GM13977 (cell line): ENCODE measurements around the gene LRMDA.

Experiments
- DNase-seq: peaks from one replicate; pipeline ENCODE4 v3.0.0; 2012; ENCODE audit warnings: low spot score
- in situ Hi-C: fragments of 300-500 bp; cut with MboI; formaldehyde crosslinking; loops from one replicate; pipeline ENCODE4 v1.12.0; 2022; ENCODE audit warnings: low sequenced_read_pairs, low pct_unique_long_range_greater_than_20kb, mixed read lengths, inconsistent platforms; ENCODE audit not compliant: unreplicated experiment
- TF ChIP-seq, protein P1 (sequence below): IDR thresholded peaks from 2 replicates; pipeline ENCODE4 v1.5.1; 2012; ENCODE audit warnings: mild to moderate bottlenecking, control low read depth; ENCODE audit not compliant: insufficient read depth; ENCODE audit errors: extremely low read depth, missing control alignments

The LRMDA gene

DNA sequence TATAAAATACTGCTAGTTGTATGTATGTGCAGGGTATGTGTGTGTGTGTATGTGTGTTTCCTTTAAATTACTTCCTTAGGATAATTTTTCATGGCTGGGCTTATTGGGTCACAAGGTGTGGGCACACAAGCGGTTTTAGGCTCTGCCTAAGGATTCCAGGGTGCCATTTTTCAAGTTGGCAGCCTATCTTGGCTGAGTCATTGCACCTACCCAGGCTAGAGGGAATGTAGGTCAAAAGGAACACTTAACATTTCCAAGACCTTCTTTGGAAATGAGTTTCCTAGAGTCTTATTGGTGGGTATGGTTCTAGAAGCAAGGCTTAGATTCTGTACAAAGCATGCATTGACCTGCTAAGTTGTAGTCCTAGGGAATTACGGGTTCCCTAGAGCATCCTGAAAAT is 642.1 kb downstream of the LRMDA start:
- no peak for DNase-seq
- in situ Hi-C loops = no loop called here
- TF ChIP-seq, protein P1, sequence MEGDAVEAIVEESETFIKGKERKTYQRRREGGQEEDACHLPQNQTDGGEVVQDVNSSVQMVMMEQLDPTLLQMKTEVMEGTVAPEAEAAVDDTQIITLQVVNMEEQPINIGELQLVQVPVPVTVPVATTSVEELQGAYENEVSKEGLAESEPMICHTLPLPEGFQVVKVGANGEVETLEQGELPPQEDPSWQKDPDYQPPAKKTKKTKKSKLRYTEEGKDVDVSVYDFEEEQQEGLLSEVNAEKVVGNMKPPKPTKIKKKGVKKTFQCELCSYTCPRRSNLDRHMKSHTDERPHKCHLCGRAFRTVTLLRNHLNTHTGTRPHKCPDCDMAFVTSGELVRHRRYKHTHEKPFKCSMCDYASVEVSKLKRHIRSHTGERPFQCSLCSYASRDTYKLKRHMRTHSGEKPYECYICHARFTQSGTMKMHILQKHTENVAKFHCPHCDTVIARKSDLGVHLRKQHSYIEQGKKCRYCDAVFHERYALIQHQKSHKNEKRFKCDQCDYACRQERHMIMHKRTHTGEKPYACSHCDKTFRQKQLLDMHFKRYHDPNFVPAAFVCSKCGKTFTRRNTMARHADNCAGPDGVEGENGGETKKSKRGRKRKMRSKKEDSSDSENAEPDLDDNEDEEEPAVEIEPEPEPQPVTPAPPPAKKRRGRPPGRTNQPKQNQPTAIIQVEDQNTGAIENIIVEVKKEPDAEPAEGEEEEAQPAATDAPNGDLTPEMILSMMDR = no peak

DNA sequence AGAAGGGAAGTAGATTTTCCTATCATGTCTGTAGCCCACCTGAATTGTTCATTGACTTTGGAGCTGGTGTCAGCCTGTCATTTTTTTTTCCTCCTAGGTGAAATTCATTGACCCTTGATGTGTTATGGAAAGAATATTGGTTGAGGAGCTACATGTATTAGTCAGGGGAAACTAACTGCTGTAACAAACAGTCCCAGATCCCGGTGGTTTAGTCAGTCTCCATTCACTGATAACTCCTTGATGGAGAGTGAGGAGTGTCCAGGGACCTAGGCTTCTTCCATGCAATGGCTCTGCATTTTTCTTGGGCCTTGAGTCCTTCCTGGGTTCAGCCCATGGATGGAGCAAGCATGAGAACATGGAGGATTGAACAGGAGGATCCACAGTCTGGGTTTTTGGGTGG is 643.2 kb downstream of the LRMDA start:
- in situ Hi-C loops = no loop called here
- DNase-seq = no peak

DNA sequence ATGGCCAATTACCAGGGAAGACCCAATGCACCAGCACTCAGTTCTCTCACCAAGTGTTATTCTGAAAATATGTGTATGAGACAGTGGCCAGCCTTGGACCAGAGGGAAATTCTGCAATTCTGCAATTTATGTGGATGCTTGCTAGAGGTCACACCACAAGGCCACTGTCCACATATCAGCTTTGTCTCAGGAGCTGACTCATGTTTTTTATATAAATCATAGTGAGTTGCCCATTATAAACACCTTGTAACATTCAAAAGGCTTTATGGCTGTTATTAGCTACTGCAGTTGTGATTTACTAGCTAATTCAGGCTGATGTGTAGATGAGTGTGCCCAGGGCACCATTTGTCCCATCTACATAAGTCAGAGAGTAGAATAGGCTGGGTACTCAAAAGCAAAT is 649.0 kb downstream of the LRMDA start:
- no peak for DNase-seq
- in situ Hi-C loops = no loop called here
- TF ChIP-seq, protein P1 = no peak

More for the DNA sequence above, 643.2 kb downstream of the LRMDA start:
- TF ChIP-seq, protein P1 = no peak

DNA sequence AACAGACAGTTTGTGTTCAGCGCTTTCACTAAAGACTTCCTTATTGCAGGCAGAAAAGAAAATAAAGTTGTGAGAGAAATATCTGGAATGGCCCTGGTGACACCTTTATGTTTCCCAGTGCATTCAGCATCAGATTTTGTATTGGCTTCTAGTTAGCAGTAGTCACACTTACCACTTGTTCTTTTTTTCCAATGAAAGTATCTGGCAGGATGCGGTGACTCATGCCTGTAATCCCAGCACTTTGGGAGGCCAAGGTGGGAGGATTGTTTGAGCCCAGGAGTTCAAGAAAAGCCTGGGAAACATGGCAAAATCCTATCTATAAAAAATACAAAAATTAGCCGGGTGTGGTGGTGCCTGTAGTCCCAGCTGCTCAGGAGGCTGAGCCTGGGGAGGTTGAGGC is 649.6 kb downstream of the LRMDA start:
- DNase-seq = no peak
- TF ChIP-seq, protein P1 = no peak
- in situ Hi-C loops = no loop called here

DNA sequence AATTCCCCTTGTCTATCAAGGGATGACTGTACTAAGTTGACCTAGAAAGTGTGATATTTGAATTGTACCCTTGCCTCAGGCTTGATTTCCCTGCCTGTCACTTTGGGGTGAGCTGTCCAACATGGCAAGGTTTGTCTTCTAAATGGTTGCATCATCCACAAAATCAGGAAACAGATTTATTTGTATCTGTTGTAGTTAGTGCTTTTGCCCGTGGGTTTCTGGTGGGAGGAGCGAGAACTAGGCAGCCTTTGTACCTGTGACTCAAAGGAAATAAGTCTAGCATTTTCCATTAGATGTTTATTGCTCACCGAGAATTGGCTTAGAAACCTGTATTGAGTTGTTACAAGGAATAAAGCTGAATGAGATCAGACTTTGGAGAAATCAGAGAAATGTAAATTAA is 650.8 kb downstream of the LRMDA start:
- DNase-seq = no peak
- in situ Hi-C loops = no loop called here
- TF ChIP-seq, protein P1 = no peak

DNA sequence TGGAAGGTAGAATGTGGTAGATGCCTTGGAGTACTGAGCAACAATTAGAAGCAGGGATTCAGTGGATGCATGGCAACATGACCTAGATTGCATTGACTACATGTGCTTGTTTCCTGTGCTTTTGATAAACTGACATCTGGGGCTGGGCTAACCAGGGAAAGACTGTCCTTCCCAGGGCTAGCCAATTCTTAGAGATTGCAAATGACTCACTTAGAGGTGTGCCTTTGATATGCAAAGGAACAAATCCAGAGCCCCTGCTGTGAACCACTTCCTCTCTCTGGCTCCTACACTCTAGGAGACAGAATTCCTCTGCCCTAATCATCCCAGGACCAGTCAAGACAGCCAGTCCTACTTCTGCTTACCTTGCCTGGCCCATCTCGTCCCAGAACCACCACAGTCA is 651.5 kb downstream of the LRMDA start:
- no peak for DNase-seq
- TF ChIP-seq, protein P1 = no peak
- in situ Hi-C loops = no loop called here
